Naive thymus-derived CD4-positive, alpha-beta T cell (primary cell): ENCODE results near the gene PSAPL1. TPM values are rescaled to one million over a fixed set of nuclear protein-coding genes. Genes with fewer than 3 reads are reported as not detected.
A peak's percentile ranks its signal among the peaks of the same experiment; 100 is the strongest.

Experiments used
- ATAC-seq: fragments of 150-1000 bp; cut with Tn5 transposase; 2 replicates; pipeline ENCODE4 v1.10.0; 2021; ENCODE audit warnings: mild to moderate bottlenecking, moderate library complexity
- CTCF ChIA-PET: fragments of 350-600 bp; sonication (Branson Sonifier 250); formaldehyde crosslinking; loops from one replicate; lab custom pipeline; 2021; ENCODE audit warnings: antibody characterized with exemption; lab: Charles Lee
- POLR2A ChIA-PET: fragments of 350-600 bp; sonication (Branson Sonifier 250); formaldehyde crosslinking; loops from one replicate; lab custom pipeline; 2021; ENCODE audit warnings: antibody characterized with exemption, inconsistent platforms; lab: Charles Lee
- DNase-seq, 9 donors: peaks; one replicate each; pipeline versions ENCODE4 v3.0.0 to v3.0.0-alpha.2; 2020 to 2022; ENCODE audit warnings: mixed read lengths in 1 of 9
- H3K27ac ChIP-seq: one replicate; pipeline ENCODE4 v1.7.0; 2013; ENCODE audit warnings: mild to moderate bottlenecking, low read depth, low read length, moderate library complexity
- H3K27me3 ChIP-seq, 2 donors: one replicate each; pipeline ENCODE4 v1.7.0; 2013; ENCODE audit warnings: low read length in 2 of 2, mild to moderate bottlenecking in 2 of 2, moderate library complexity in 2 of 2; ENCODE audit not compliant: control insufficient read depth in 2 of 2, insufficient read depth in 2 of 2
- H3K36me3 ChIP-seq, 3 experiments: 1 replicate in 2 of 3; 2 replicates in 1 of 3; pipeline ENCODE4 v1.7.0; 2013; ENCODE audit warnings: low read length in 3 of 3, mild to moderate bottlenecking in 3 of 3, moderate library complexity in 1 of 3; ENCODE audit not compliant: insufficient read depth in 3 of 3, control insufficient read depth in 2 of 3
- H3K4me1 ChIP-seq, 2 donors: one replicate each; pipeline ENCODE4 v1.7.0; 2013; ENCODE audit warnings: low read length in 2 of 2, mild to moderate bottlenecking in 2 of 2, moderate library complexity in 1 of 2; ENCODE audit not compliant: control insufficient read depth in 2 of 2, insufficient read depth in 2 of 2
- H3K4me3 ChIP-seq: 2 replicates; pipeline ENCODE4 v1.7.0; 2013; ENCODE audit warnings: mild to moderate bottlenecking, low read length
- H3K9me3 ChIP-seq, 3 experiments: 1 replicate in 2 of 3; 2 replicates in 1 of 3; pipeline ENCODE4 v1.7.0; 2013; ENCODE audit warnings: low read length in 3 of 3; ENCODE audit not compliant: control insufficient read depth in 2 of 3
- H3K27ac Mint-ChIP-seq, 9 donors: one replicate each; pipeline ENCODE4 v1.8.0; 2020 to 2022; ENCODE audit warnings: mixed read lengths in 9 of 9, mild to moderate bottlenecking in 8 of 9, moderate library complexity in 5 of 9, inconsistent platforms in 2 of 9
- H3K27me3 Mint-ChIP-seq, 5 donors: one replicate each; pipeline ENCODE4 v1.8.0; 2021 to 2022; ENCODE audit warnings: mixed read lengths in 5 of 5, mild to moderate bottlenecking in 1 of 5
- H3K36me3 Mint-ChIP-seq, 5 donors: one replicate each; pipeline ENCODE4 v1.8.0; 2020 to 2022; ENCODE audit warnings: mixed read lengths in 5 of 5, mild to moderate bottlenecking in 3 of 5, inconsistent platforms in 1 of 5
- H3K4me1 Mint-ChIP-seq, 7 donors: one replicate each; pipeline ENCODE4 v1.8.0; 2020 to 2022; ENCODE audit warnings: mixed read lengths in 7 of 7, mild to moderate bottlenecking in 3 of 7, inconsistent platforms in 1 of 7
- H3K4me3 Mint-ChIP-seq, 10 donors: one replicate each; pipeline ENCODE4 v1.8.0; 2020 to 2022; ENCODE audit warnings: mild to moderate bottlenecking in 10 of 10, mixed read lengths in 10 of 10, moderate library complexity in 6 of 10, inconsistent platforms in 2 of 10
- H3K9me3 Mint-ChIP-seq, 11 donors: one replicate each; pipeline ENCODE4 v1.8.0; 2020 to 2022; ENCODE audit warnings: mixed read lengths in 11 of 11, mild to moderate bottlenecking in 4 of 11, inconsistent platforms in 1 of 11, moderate library complexity in 1 of 11
- intact Hi-C, 2 donors: fragments of 100-400 bp; cut with micrococcal nuclease; formaldehyde crosslinking; loops; one replicate each; pipeline ENCODE4 v1.15.1; 2023
- polyA plus RNA-seq, 2 donors: library from polyadenylated mRNA; unstranded; fragments of 300-500 nt; fragmentation: Illumina TruSeq; gene quantifications; one replicate each; pipeline ENCODE4 v1.2.3, GENCODE V29; 2021
- total RNA-seq, 6 experiments: library from RNA in 5 of 6; stranded (reverse) in 5 of 6; gene quantifications; 1 replicate in 5 of 6; 2 replicates in 1 of 6; pipeline ENCODE4 v1.2.3 and lab custom pipeline; 2021 to 2026

Gene PSAPL1
- total and polyA plus RNA-seq, 7 experiments from 2014 or later = not detected

DNA sequence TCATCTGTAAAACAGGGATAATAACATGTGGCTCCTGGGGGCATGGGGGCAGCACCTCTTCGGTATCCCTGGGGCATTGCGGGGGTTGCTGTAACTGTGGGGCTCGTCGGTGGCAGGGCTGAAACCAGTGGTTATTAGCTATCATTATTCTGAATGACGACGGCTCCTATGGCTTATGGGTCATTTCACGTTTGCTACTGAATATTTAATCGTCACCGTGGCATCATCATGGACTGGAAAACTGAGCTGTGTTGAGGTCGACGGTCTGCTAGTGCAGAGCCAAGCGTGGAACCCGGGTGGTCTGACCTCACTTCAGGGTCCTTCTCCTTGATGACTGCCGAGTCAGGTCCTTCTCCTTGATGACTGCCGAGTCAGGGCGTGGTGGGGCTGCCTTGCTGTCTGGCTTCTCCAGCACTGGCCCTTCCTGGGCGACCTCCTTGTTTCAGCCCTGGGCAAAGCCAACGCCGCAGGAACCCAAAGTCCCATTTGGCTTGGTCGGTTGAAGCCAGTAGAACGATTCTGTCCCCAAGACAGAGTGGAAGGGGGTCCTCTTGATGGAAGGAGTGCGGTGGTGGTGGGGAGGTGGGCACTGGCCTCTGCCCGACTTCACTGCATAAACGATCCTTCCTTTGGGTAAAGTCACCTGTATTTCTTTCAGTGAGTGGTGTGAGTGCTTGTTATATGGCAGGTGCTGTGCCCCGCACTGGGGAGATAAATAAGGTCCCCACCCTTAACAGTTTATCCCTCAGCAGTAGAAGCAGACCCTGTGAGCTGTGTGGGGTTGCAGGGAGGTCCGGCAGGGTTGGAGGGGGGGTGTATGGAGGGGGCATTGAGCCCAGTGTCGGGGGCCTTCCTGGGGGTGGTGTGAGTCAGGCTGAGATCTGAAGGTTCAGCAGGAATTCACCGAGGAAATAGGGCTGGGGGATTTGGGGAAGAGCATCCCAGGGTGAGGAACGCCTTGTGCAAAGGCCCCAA, 40.8 kb downstream of the PSAPL1 start:
- ChIA-PET POLR2A (no interaction called here), CTCF (no interaction called here)
- no peak overlapping the region for H3K4me3 Mint-ChIP-seq
- no peaks in the 10 kb centered on the region for H3K36me3 Mint-ChIP-seq
- H3K4me1 Mint-ChIP-seq = peaks cover 0 to 2% (median 0%) of the 10 kb centered on the region in 7 donors
- Histone ChIP-seq H3K4me3 (no peak overlapping the region), H3K4me1 (no peaks in the 10 kb centered on the region), H3K36me3 (no peaks in the 10 kb centered on the region), H3K27ac (no peak overlapping the region), H3K27me3 (no peaks in the 10 kb centered on the region), H3K9me3 (no peaks in the 10 kb centered on the region)
- DNase-seq = peak in 1 of 9 donors; percentile 4
- H3K27ac Mint-ChIP-seq = no peak overlapping the region
- H3K9me3 Mint-ChIP-seq = peaks cover 0 to 2% (median 0%) of the 10 kb centered on the region in 11 donors
- H3K27me3 Mint-ChIP-seq = peaks cover 5 to 32% (median 9%) of the 10 kb centered on the region in 5 donors
- intact Hi-C loops = no loop called here
- ATAC-seq = no peak

DNA sequence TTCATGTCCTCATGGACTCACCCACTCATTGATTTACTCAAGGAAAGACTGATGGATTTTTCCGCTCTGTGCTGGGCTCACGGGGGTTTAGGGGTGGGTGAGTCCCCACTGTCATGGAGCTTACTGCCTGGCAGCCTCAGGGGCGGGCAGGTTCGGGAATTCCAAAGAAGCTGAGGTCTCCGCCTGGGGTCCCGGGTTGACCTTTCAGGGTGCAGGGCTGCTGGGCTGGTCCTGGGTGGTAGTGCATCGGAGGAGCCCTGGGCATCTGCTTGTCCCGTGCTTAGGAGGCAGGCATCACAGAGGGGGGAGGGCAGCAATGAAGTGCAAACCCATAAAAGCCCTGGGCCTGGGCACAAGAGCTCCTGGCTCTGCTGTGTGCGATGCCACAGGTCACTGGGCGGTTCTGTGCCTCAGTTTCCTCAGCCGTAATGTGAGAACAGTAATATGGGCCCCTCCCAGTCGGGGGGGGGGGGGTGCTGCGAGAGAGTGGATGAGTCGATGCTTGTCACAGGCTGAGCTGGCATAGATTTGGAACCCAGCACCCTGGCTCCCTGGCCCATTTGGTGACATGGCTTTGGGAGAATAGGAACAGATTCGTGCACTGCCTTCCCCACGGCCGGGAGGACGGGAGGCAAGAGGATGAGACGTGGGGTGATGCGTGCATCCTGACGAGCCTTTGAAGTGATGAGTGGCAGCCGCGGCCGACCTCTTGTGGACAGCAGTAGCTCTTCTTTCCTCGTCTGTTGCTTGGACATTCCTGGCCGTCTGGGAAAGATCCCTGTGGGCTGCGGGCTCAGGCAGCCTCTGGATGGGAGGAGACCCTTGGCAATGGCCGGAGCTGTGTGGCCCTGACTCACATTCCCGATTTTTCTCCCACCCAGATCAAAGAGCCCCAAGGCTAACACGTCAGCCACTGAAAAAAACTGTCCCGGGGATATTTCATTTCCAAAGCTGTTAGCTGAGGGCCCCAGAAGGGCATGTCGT, 42.0 kb downstream of the PSAPL1 start:
- Histone ChIP-seq H3K9me3 (no peaks in the 10 kb centered on the region), H3K4me1 (no peaks in the 10 kb centered on the region), H3K27me3 (no peaks in the 10 kb centered on the region), H3K27ac (no peak overlapping the region), H3K4me3 (no peak overlapping the region), H3K36me3 (no peaks in the 10 kb centered on the region)
- intact Hi-C loops = no loop called here
- Mint-ChIP-seq H3K27ac (no peak overlapping the region), H3K9me3 (peaks cover 0 to 2% (median 0%) of the 10 kb centered on the region in 11 donors), H3K4me1 (peaks cover 0 to under 1% (median 0%) of the 10 kb centered on the region in 7 donors), H3K36me3 (no peaks in the 10 kb centered on the region), H3K27me3 (peaks cover under 1 to 24% (median 5%) of the 10 kb centered on the region in 5 donors), H3K4me3 (no peak overlapping the region)
- POLR2A ChIA-PET = no interaction called here
- ATAC-seq (no peak), DNase-seq (peak in 1 of 9 donors; percentile 12)
- CTCF ChIA-PET = no interaction called here

DNA sequence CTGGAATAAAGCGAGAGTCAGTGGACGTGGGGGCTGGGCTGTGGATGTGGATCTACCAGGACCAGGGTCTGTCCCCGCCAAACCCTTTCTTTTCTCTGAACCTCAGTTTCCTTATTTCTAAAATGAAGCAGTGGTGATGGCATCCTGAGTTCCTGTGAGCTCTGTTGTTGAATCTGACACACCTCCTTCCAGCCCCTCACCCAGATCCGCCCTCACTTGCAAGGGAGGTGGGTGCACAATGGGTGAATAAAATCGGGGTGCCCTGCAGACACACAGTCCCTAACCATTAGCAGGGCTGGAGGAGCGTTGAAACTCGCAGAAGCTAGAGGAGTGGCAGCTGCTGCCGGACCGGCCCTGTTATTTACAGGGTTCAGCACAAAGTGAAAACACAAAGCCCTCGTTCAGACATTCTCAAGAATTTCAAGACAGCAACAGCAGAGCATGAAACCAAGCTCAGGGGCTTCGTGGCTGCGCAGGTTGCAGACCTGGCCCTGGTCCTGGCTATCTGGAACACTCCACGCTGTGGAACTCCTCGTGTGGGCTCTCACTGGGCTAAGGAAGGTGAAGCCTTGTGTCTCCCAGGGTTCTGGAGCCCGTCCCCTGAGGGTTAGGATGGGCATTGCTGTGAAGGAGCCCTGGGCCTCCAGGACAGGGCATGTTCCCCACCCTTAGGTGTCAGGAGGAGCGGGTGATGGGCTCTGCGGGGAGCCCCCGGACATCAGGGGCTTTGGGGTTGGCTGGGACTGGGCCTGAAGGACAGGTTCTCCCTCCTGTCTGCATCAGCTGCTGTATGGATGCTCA, 42.9 kb downstream of the PSAPL1 start:
- Histone ChIP-seq H3K36me3 (no peaks in the 10 kb centered on the region), H3K4me3 (no peak overlapping the region), H3K9me3 (no peaks in the 10 kb centered on the region), H3K4me1 (no peaks in the 10 kb centered on the region), H3K27ac (no peak overlapping the region), H3K27me3 (no peaks in the 10 kb centered on the region)
- ChIA-PET POLR2A (no interaction called here), CTCF (no interaction called here)
- H3K4me1 Mint-ChIP-seq = no peaks in the 10 kb centered on the region
- intact Hi-C loops = no loop called here
- H3K27ac Mint-ChIP-seq = no peak overlapping the region
- DNase-seq (peak in 1 of 9 donors; percentile 2), ATAC-seq (no peak)
- no peak overlapping the region for H3K4me3 Mint-ChIP-seq
- peaks cover 0 to 8% (median 0%) of the 10 kb centered on the region in 11 donors for H3K9me3 Mint-ChIP-seq
- no peaks in the 10 kb centered on the region for H3K36me3 Mint-ChIP-seq
- H3K27me3 Mint-ChIP-seq = peaks cover 0 to 19% (median 5%) of the 10 kb centered on the region in 5 donors

DNA sequence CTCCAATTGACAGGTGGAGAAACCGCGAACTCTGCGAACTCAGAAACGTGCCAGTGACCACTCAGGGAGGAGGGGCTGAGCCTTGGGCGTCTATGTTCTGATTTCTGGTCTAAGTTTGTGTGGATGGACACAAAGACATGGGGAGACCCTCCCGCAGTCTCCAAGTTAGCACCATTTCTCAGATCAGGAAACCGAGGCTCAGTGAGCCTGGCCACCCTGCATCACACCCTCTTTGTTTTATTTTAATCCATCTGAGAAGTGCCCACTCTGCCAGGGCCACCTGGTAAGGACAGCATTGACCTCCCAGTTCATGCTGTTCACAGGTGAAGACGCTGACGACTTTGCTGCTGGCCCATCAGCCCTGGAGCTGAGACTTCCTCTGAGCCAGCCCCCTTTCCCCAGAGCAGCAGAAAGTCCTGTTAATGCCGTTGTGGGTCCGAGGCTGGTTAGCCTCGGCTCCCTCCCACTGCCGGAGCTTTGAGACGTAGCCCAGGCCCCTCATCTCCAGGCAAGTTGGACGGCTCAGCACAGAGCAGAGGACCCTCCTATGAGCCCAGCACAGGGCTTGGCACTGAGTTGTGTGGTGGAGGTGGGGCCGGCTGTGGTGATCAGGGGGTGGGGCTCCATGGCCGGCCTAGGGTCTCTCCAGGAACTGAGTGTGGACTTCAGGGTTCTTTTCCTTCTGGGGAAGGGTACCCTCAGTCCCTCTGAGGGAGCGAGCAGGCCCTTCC, 43.7 kb downstream of the PSAPL1 start:
- Mint-ChIP-seq H3K36me3 (no peaks in the 10 kb centered on the region), H3K27me3 (peaks cover 0 to 19% (median 0%) of the 10 kb centered on the region in 5 donors), H3K4me1 (no peaks in the 10 kb centered on the region), H3K9me3 (peaks cover 0 to 13% (median 0%) of the 10 kb centered on the region in 11 donors), H3K27ac (no peak overlapping the region), H3K4me3 (no peak overlapping the region)
- DNase-seq (peak in 1 of 9 donors; percentile 1), ATAC-seq (no peak)
- Histone ChIP-seq H3K27me3 (no peaks in the 10 kb centered on the region), H3K36me3 (no peaks in the 10 kb centered on the region), H3K4me1 (no peaks in the 10 kb centered on the region), H3K27ac (no peak overlapping the region), H3K9me3 (no peaks in the 10 kb centered on the region), H3K4me3 (no peak overlapping the region)
- intact Hi-C loops = no loop called here
- POLR2A ChIA-PET = no interaction called here
- CTCF ChIA-PET = no interaction called here

DNA sequence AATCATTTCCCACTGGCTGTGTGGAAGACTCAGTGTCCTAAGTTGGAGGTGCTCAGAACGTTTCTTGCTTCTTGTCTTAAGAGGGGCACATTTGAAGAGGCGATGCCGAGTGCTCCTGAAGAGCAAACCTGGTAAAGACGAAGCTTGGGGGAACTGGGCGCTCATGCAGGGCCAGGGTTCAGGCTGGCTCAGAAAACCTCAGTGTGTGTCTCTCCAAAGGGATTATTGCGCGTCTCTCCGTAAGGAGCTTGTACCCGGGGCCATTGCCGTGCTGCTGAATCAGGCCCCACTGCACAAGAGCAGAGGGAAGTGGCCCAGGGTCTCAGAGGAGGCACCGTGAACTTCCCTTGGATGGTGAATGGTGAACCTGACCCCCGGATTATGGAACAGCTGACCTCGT, 44.4 kb downstream of the PSAPL1 start:
- Mint-ChIP-seq H3K27me3 (peaks cover 0 to 19% (median 0%) of the 10 kb centered on the region in 5 donors), H3K4me3 (no peak overlapping the region), H3K4me1 (no peaks in the 10 kb centered on the region), H3K27ac (no peak overlapping the region), H3K9me3 (peaks cover 0 to 17% (median 0%) of the 10 kb centered on the region in 11 donors), H3K36me3 (no peaks in the 10 kb centered on the region)
- no peaks in the 10 kb centered on the region for H3K4me1 ChIP-seq
- ATAC-seq (no peak), DNase-seq (peak in 1 of 9 donors; percentile 1)
- H3K9me3 ChIP-seq = no peaks in the 10 kb centered on the region
- CTCF ChIA-PET = no interaction called here
- no peaks in the 10 kb centered on the region for H3K36me3 ChIP-seq
- POLR2A ChIA-PET = no interaction called here
- intact Hi-C loops = no loop called here
- no peak overlapping the region for H3K4me3 ChIP-seq
- H3K27ac ChIP-seq = no peak overlapping the region
- no peaks in the 10 kb centered on the region for H3K27me3 ChIP-seq
